GM12873 (cell line): ENCODE results near the gene SH3D19.

Source experiments
- CTCF ChIP-seq: IDR thresholded peaks from 2 replicates; pipeline ENCODE4 v1.5.1; 2012; ENCODE audit warnings: low read depth, mild to moderate bottlenecking, moderate library complexity, low read length, control low read depth; ENCODE audit not compliant: insufficient read depth; ENCODE audit errors: missing control alignments

SH3D19 gene

DNA sequence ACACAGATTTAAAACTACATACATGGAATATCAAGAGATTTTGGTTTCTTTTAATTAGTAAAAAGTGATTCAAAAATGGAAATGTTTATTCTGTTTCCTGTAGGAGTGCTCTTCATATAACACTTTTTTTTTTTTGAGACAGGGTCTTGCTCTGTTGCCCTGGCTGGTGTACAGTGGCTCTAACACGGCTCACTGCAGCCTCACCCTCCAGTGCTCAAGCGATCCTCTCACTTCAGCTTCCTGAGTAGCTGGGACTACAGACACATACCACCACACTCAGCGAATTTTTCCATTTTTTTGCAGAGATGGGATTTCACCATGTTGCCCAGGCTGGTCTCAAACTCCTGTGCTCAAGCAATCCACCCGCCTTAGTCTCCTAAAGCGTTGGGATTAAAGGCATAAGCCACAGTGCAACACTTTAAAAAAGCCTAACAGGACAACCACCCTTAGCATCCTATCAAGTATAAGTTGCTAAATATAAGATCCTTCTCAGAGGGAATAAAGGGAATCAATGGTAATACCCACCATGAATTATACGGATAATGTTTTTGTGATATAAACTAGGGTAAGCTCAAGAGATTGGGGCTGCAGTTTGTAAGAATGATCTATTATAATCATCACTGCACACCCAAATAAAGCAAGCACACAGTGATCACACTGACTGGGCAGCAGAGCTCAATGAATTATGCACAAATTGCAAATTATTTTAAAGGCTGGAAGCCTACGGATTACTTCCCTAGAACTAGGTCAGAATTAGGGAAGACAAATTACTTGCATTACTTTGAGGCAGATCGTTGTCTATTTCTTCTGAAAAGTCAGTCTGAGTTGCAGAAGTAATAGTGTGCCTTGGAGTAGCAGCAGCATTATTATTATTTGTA, 149.4 kb downstream of the SH3D19 start:
- TF ChIP-seq CTCF = no peak

DNA sequence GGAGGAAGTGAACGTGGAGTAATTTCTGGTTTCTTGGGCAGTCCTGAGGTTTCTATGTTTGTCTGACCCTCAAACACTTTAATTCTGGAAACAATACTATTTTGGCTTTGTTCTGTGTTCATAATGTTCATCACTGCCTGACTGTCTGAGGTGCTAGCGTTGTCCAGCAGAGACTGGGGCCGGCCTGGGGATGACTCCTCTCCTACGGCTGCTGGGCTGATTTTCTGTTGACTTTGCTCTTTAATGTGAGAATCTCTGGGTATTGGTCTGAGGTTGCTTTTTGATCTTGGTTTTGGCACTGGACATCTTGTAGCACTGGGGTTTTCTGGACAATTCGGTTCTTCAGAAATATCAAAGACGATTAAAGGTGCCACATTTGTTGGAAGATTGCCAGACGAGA, 150.2 kb downstream of the SH3D19 start:
- no peak for TF ChIP-seq CTCF

DNA sequence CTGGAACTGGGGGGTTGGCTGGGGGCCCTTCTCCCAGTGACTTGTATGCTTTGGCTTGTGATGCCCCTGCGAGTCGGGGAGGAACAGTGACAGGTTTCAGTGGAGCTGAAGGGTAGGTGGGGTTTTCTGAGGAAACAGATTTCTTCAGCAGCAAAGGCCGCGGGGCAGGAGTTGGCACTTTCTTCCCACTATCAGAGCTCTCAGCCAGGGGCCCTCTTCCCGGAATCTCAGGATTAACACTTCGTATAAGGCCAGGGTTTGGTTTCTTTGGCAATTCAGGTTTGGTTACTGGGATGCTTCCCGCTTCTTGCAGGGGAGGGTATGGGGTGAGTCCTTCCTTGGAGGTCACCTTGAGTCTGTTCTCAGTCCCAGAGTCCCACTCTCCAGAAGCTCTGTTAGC, 150.6 kb downstream of the SH3D19 start:
- TF ChIP-seq CTCF = no peak

- TF ChIP-seq CTCF = no peak
These were observed 151.5 kb downstream of the SH3D19 start for GRCh38 chr4:151173871-151174270.

DNA sequence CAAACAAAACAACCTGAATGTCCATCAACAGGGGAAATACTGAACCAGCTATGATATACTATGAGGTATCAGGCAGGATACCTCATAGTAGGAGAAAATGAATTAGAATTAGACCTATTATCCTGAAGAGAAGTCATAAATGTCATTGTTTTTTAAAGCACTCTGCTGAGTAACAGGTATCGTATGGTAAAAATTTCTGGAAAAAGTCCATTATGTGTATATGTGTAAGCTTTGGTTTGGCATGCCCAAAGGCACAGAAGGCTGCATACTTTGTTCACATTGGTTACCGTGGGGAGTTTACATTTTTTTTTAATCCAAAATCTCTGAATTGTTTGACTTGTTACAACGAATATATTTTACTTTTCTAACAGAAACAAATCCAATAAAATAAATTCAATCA, 155.5 kb downstream of the SH3D19 start:
- no peak for TF ChIP-seq CTCF

DNA sequence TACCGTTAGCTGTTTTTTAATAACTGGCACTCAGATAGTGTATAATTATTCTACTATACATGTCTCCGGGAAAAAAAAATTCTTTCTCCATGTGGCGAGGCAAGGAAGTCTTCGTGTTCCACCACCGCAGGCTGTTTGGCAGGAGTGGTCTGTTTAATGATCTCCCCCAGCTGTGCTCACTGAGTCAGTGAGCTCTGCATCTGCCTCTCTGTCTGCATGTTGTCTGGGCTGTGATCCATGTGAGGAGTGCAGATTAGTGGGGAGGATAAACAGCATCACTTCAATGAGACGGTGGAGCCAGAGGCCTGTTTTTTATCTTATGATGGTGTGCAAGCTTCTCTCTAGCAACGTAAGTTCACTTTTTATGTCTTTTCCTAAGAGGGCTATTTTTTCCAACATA, 156.2 kb downstream of the SH3D19 start:
- no peak for TF ChIP-seq CTCF

DNA sequence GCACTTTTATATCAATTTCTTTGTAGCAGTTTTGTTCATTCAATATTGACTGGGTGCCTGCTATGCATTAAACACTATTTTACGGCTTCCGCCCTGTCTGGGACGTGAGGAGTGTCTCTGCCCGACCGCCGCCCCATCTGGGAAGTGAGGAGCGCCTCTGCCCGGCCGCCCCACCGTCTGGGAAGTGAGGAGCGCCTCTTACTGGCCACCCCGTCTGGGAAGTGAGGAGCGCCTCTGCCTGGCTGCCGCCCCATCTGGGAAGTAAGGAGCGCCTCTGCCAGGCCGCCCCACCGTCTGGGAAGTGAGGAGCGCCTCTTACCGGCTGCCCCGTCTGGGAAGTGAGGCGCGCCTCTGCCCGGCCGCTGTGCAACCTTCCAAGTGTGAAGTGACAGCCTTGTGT, 157.8 kb downstream of the SH3D19 start:
- TF ChIP-seq CTCF = no peak

GRCh38 chr4:151166636-151167035, 158.8 kb downstream of the SH3D19 start:
- TF ChIP-seq CTCF = no peak
